Endometrial microvascular endothelial cells (primary cell): ENCODE measurements around the gene SLC4A7. TPM values are rescaled to one million over a fixed set of nuclear protein-coding genes. Genes with fewer than 3 reads are reported as not detected.

ENCODE experiments used
- in situ Hi-C: cut with HindIII; loops from 2 replicates; pipeline ENCODE4 v1.10.0; 2017; ENCODE audit warnings: low sequenced_read_pairs, low pct_unique_long_range_greater_than_20kb; ENCODE audit errors: inconsistent ontology term
- total RNA-seq: library from RNA; depleted of rRNA; stranded (reverse); fragments of >200 nt; gene quantifications from one replicate; pipeline ENCODE4 v1.2.3, GENCODE V29; 2015; ENCODE audit errors: inconsistent ontology term

Gene SLC4A7
- total RNA-seq, 1 donor from 2014 or later: 21.8 TPM

GRCh38 chr3:27494784-27495183 lies 10.6 kb upstream of the SLC4A7 start:
- in situ Hi-C loops: no loop called here

DNA sequence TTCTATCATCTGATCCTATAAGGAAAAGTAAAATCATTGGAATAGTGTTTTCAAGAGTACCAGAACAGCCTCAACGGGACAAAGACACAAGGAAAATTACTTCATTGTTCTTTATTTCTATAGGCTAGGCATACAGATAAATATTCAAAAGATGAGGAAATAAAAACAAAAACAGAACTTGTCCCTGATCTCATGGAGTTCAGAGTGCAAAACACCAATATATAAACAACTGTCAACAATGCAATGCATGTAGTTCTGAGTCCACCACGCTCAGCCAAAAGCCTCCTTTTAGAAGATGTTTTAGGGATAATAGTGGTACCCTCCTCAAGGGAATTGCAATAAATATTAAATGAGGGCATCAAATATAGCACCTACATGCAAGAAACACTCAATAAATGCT lies 4.6 kb upstream of the SLC4A7 start:
- in situ Hi-C loops: no loop called here

DNA sequence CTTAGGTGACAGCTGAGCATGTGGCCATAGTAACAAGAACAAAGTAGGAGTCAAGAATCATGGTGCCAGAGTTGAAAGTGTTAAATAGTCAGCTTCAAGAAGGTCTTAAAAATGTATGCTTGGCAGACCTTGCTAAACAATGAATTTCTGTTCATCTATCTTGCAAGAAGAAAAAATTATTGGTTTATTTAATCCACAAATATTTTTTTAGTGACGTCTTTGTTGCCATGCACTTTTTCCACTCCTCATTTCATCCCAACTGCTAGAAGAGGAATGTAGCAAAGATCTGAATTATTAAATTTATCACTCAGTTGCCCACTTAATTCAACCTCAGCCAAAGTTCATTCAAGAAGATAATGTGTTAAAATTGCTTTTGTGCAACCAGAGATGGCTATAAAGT lies 3.2 kb upstream of the SLC4A7 start:
- in situ Hi-C loops: no loop called here

DNA sequence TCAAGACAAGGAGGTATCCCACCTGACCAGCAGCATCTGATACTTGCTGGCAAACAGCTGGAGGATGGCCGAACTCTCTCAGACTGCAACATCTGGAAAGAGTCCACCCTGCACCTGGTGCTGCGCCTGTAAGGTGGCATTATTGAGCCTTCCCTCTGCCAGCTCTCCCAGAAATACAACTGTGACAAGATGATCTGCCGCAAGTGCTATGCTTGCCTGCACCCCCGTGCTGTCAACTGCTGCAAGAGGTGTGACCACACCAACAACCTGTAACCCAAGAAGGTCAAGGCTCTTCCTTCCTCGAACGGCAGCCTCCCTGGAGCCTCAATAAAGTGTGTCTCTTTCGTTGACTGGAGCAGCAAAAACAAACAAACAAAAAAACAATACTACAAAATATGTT lies 2.2 kb upstream of the SLC4A7 start:
- in situ Hi-C loops: no loop called here

DNA sequence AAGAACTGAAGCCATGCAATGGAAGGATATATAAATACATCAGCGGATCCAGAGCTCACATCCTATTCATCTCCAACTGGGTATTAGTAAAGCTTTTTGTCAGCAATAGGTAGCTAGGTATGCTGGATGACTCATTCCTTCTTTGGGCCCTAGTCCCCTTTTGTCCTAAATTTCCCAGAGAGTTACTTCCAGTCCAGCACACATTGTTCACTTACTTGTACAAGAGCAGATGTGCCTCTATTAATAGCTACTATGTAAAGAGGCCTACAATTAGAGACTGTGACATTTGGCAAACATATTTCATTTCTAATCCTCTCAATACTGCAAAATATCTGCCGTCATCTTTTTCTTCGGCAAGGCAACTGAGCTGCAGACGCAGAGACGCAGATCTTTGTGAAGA lies 1.7 kb upstream of the SLC4A7 start:
- in situ Hi-C loops: no loop called here

GRCh38 chr3:27483117-27484014 lies 818 bp downstream of the SLC4A7 start:
- in situ Hi-C loops: no loop called here

DNA sequence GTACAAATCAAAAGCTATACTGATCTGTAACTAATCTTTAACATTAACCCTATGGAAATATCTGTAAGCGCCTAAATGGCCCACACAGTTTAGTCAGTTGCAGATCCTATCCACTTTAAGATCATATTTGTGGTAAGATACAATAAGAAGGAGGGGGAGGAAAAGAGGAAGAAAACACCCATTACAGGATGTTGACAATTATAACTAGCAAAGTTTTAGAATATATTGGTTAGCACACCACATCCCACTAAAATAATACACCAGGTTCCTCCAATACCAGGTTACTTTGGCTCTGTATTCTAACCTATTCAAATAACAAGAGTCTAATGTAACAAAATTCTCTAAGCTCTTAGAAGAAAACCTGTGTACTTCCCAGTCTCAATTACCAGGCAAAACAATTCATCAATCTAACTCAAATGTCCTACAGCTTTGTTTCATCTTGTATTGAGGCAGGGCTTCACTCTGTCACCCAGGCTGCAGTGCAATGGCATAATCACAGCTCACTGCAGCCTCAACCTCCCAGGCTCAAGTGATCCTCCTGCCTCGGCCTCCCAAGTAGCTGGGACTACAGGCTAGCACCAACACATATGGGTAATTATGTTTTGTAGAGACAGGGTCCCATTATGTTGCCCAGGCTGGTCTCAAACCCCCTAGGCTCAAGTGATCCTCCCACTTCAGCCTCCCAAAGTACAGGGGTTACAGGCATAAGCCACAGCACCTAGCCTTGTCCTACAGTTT lies 4.2 kb downstream of the SLC4A7 start:
- in situ Hi-C loops: no loop called here

GRCh38 chr3:27471923-27472550 lies 12.1 kb downstream of the SLC4A7 start:
- in situ Hi-C loops: no loop called here

- in situ Hi-C loops: no loop called here
These were observed 15.8 kb downstream of the SLC4A7 start for GRCh38 chr3:27468283-27468886.

- in situ Hi-C loops: no loop called here
These were observed 16.6 kb downstream of the SLC4A7 start for GRCh38 chr3:27467545-27467944.

GRCh38 chr3:27464646-27465045 lies 19.5 kb downstream of the SLC4A7 start:
- in situ Hi-C loops: no loop called here

DNA sequence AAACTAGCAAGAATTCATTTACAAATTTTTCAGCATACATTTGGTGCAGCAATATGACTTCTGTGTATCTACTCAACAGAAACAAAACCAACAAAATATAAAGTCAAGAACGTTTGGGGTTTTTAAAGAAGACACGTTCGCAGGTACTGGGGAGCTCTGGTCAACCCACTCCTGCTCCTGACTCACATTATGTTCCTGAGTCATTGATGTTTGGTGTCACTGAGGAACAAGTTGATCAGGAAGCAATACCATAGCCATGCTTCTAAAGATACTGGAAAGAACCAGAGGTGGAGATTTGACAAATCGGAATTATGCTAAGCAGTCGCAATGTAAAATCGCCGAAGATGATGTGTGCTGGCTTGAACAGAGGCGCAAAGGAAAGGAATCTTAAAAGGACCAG lies 22.0 kb downstream of the SLC4A7 start:
- in situ Hi-C loops: no loop called here

DNA sequence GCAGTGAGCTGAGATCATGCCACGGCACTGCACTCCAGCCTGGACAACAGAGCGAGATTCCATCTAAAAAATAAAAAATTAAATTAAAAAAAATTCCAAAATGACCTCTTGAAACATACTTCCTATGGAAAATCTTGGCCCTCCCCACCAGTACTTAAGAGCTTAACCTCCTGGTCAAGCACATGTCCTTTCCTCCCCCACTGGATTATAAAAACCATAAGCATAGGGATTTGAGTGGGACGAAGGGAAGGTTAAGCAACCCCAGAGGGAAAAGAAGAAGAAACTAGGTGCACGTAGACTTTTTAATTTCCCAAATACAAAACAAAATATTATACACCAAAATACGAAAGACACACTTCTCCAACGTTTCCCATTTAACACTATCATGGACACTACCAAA lies 25.3 kb downstream of the SLC4A7 start:
- in situ Hi-C loops: no loop called here

GRCh38 chr3:27456554-27456953 lies 27.6 kb downstream of the SLC4A7 start:
- in situ Hi-C loops: no loop called here

- in situ Hi-C loops: no loop called here
These were observed 29.3 kb downstream of the SLC4A7 start for GRCh38 chr3:27454914-27455313.

GRCh38 chr3:27454461-27454860 lies 29.7 kb downstream of the SLC4A7 start:
- in situ Hi-C loops: no loop called here

- in situ Hi-C loops: no loop called here
These were observed 31.7 kb downstream of the SLC4A7 start for GRCh38 chr3:27452368-27453090.

DNA sequence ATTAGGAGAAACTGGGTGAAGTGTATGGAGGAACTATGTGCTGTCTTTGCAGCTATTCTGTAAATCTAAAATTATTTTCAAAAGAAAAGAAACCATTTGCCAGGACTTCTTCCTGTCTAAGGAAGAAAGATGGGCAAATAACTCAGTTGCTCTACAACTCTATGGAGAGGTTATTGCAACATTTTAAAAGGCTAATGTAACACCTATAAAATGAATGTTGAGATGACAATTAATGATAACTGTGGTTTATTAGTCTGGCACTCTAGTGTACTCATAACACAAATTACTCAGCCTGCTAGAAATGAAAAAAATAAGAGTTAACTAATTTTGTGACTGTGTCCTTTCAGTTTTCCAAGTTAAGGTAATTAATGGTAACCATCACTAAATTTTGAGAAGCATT lies 32.3 kb downstream of the SLC4A7 start:
- in situ Hi-C loops: no loop called here

DNA sequence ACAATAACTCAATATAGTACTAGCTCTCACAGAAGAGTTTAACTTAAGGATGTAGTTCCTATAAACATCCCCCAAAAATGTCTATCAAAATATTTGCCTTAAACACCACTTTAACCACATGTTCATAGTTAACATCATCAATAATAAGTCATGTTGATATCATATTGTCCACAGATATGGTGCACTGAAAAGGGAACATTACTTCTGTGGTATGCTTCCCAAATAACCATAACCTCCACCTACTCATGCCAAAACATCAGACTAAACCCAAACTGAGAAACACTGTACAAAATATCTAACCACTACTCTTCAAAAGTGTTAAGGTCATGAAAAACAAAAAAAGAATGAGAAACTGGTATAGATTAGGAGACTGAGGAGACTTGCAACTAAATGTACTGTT lies 32.9 kb downstream of the SLC4A7 start:
- in situ Hi-C loops: no loop called here
